ENCODE results near the gene PAPOLG. TPM values are rescaled to one million over a fixed set of nuclear protein-coding genes. Genes with fewer than 3 reads are reported as not detected.

PAPOLG gene
- total RNA-seq, result 14.1 and 14.5 TPM in 2 replicates

DNA sequence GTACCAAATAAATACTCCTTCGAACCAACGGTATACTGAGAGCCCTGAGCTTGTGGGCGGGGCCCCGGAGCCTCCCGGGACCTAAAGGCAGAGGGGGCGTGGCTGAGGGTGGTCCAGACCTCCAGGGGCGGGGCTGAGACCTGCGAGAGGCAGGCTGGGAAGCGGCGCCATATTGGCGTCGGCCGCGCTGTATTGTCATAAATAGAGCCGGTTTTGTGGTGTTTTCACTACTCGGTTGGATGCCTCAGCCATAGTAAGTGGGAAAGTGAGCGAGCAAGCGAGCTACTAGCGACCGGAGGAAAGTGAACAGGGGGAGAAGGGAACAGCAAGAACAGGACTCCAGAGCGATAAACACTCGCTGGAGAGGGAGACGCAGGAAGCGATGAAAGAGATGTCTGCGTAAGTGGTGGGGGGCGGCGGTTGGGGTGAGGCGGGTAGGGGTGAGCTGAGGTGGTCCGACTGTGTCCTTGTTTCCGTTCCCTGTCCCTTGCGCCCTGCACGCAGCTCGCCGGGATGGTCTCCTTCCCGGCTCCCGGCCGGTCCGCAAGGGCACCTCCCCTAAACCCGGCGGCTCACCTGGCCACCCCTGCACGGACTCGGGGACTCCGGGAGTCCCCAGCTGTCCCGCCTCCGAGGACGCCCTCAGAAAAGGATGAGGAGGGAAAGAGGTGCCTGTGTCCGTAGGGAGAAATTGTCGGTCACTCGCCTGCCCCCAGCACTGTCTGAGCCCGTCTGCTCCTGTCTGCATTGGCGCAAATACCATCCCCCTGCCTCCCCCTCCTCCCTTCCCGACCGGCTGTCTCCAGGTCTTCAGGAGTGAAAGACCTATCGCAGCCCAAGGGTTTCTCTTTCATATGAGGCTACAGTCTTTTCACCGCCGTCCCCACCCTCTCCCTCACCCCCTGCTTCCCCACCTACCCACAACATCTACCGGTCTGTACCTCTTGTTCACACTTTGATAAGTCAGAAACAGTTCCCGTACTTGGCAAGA lies at the start of gene PAPOLG:
PAPOLG (plus strand) TSS at position 172 of the 991 bp plus-strand sequence; CDS start at position 383, 211 bp downstream.

Small RNA genes lying within 50 kb of the gene (small RNA-seq; reads per million reads assigned to genes)
- gene RN7SL632P (not detected), gene RNU6-612P (not detected)

Other genes with a start within 250 kb of the PAPOLG start
- gene BCL11A, start 202.6 kb upstream of the PAPOLG start, total RNA-seq, result 34.5 and 41.6 TPM in 2 replicates
- gene REL, start 125.3 kb downstream of the PAPOLG start, total RNA-seq, result 7.1 and 10.0 TPM in 2 replicates

Data from placental epithelial cell (primary cell).